ENCODE data around the gene CBARP.

CBARP gene

DNA sequence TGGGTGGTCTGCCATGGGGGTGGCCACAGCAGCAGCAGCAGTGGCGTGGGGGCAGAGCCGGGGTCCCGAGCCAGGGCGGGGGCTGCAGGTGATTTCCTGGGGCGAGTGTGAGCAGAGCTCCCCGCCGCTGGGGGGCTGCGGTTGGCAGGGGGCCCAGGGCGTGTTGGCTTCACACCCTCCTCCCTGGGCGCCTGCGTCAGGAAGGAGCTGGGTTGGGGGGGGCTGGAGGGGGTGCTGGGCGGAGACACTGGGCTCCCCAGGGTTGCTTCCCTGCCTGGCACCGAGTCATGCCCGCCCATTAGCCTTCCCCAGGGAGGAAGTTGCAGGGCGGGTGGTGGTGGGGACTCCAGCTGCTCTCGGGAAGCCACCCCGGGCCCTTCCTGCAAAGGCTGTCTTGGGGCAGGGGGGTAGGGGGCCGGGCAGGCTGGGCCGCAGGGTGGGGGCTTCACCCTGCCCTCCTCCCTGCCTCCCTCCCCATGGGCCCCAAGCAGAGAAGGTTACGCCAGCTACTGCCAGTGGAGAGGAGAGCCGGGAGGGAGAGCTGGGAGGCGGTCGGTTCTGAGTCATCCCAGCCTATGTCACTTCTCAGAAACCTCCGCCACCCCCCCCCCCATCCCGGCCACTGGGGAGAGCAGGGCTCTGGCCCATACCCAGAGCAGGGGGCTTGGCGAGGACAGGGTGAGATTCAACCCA lies 15.2 kb upstream of the CBARP start:
- DNase-seq (ENCODE audit: low read depth), result peak; percentile 80
- peak overlapping the region; percentile 79 for H3K4me3 ChIP-seq (ENCODE audit: low read length)
- peak; percentile 11 for TF ChIP-seq CTCF (conservative IDR thresholded peaks at IDR 0.05; ENCODE audit: low read depth, low read length)

DNA sequence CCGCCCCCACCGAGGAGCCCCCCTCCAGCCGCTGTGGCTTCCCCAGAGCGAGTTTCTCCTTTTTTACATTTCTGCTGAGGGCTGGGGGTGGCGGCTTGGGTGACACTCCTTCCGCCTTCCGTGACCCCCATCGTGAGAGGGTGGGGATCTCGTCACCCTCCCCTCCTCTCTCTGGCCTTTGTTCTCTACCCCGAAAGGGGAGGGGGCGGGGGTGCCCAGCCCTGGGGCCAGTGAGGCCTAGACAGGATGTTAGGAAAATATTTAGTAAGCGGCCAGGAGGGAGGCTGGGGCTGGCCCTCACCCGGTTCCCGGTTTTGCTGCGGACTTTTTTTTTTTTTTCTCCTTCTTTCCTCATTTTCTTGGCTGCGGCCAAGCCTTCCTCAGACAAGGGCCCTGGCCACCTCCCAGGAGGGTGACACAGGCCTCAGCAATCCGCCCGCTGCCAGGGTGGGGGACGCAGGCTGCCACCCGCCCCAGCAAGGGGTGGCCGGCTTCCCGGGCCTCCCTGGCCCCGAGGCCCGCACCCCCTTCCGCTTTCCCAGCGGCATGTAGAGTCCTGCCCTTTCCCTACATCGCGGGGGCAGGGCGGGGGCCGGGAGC lies 14.5 kb upstream of the CBARP start:
- no peak for TF ChIP-seq CTCF (conservative IDR thresholded peaks at IDR 0.05; ENCODE audit: low read depth, low read length)
- H3K4me3 ChIP-seq (ENCODE audit: low read length), result peak overlapping the region; percentile 79
- peak; percentile 73 for DNase-seq (ENCODE audit: low read depth)

- no peak for DNase-seq (ENCODE audit: low read depth)
- H3K4me3 ChIP-seq (ENCODE audit: low read length), result peak overlapping the region; percentile 79
- no peak for TF ChIP-seq CTCF (conservative IDR thresholded peaks at IDR 0.05; ENCODE audit: low read depth, low read length)
Observed at GRCh38 chr19:1251330-1252220, 13.8 kb upstream of the CBARP start.

DNA sequence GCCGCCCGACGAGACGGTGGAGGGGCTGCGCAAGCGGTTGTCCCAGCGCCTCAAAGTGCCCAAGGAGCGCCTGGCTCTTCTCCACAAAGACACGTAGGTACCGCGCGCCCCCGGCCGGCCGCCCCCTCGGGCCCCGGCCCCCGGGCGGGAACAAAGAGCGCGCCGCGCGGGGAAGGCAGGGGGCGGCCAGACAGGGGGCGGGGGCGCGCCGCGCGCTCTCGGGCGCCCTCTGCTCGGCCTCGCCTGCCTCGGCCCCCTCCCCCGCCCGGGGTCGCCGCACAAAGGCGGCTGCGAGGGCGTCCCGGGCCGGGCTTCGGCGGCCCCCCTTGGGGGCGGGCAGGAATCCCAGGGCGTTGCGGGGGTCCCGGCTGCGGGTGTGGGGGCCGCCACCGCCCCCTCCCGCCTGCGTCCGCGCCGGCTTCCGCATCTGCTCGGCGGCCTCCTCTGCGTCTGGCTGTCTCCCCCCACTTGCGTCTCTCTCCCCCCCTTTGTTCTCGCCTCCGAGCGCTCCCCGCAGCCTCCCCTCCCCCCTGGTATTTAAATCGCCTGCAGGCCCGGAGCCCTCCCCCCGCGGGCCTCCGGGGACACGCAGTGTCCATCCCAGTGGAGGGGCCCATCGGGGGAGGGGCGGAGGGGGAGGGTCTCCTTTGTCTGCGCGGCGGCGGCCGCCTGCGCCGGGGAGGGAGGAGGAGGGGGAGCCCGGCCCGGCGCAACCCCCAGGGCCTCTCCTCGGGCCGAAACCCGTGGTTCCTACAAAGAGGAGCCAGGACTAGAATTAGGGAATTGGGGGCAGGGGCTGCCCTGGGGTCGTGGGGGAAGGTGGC lies 12.8 kb upstream of the CBARP start:
- TF ChIP-seq CTCF (conservative IDR thresholded peaks at IDR 0.05; ENCODE audit: low read depth, low read length), result no peak
- no peak for DNase-seq (ENCODE audit: low read depth)
- peak overlapping the region; percentile 79 for H3K4me3 ChIP-seq (ENCODE audit: low read length)

DNA sequence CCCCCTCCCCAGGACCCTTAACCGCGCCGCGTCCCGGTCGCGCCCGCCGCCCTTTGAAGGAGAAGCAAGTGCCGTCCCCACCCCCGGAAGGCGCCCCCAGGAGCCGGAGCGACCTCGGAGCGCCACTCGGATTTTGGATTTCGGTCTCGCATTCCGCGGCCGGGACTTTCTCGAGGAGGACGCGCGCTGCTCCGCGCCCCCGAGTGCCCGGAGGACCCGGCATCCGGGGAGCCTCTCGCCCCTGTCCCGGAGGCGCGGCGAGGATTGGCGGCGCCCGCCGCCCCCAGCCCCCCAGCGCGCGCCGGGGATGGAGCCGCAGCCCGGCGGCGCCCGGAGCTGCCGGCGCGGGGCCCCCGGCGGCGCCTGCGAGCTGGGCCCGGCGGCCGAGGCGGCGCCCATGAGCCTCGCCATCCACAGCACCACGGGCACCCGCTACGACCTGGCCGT lies 12.2 kb upstream of the CBARP start:
- DNase-seq (ENCODE audit: low read depth), result no peak
- TF ChIP-seq CTCF (conservative IDR thresholded peaks at IDR 0.05; ENCODE audit: low read depth, low read length), result no peak
- H3K4me3 ChIP-seq (ENCODE audit: low read length), result peak overlapping the region; percentile 79

GRCh38 chr19:1249298-1249989 lies 11.6 kb upstream of the CBARP start:
- no peak for TF ChIP-seq CTCF (conservative IDR thresholded peaks at IDR 0.05; ENCODE audit: low read depth, low read length)
- peak; percentile 81 for DNase-seq (ENCODE audit: low read depth)
- peak overlapping the region; percentile 79 for H3K4me3 ChIP-seq (ENCODE audit: low read length)

Measured in retinal pigment epithelial cell (primary cell).